Right cardiac atrium (tissue), 5 donors: ENCODE results near the gene CLIP2. TPM values are rescaled to one million over a fixed set of nuclear protein-coding genes. Genes with fewer than 3 reads are reported as not detected.
"Not testable (repeated sequence)": the region's sequence is repeated elsewhere in the genome, so short reads cannot be mapped to it uniquely, and the experiment has no call there.

Experiments used
- ATAC-seq, 2 donors: fragments of 200-7000 bp; cut with Tn5 transposase; one replicate each; pipeline versions ENCODE4 v1.8.0 to v1.9.1; 2020; ENCODE audit warnings: moderate library complexity in 2 of 2, mild to moderate bottlenecking in 1 of 2
- DNase-seq, 3 donors: peaks; one replicate each; pipeline ENCODE4 v3.0.0-alpha.2; 2020
- H3K27ac ChIP-seq: one replicate; pipeline ENCODE4 v1.5.1; 2013; ENCODE audit warnings: mild to moderate bottlenecking, low read length, control low read depth, moderate library complexity
- H3K27me3 ChIP-seq: one replicate; pipeline ENCODE4 v1.6.1; 2013; ENCODE audit not compliant: control insufficient read depth, insufficient read depth
- H3K4me1 ChIP-seq: one replicate; pipeline ENCODE4 v1.6.1; 2013; ENCODE audit warnings: low read length; ENCODE audit not compliant: control insufficient read depth, insufficient read depth
- H3K4me3 ChIP-seq: one replicate; pipeline ENCODE4 v1.5.1; 2013; ENCODE audit warnings: low read length, control low read depth
- H3K9me3 ChIP-seq: one replicate; pipeline ENCODE4 v1.6.1; 2013; ENCODE audit warnings: low read length; ENCODE audit not compliant: control insufficient read depth
- WGBS: extraction: QIAGEN DNeasy Blood & Tissue Kit; methylation state at CpG from one replicate; pipeline ENCODE4 v1.1.7; 2013; 5-methylcytosine and 5-hydroxymethylcytosine counted together
- intact Hi-C, 4 donors: fragments of 100-400 bp; cut with DNase I; formaldehyde crosslinking; loops; one replicate each; pipeline versions ENCODE4 v1.11.0 to v1.14.0; 2022 to 2023
- polyA plus RNA-seq: library from polyadenylated mRNA; stranded (reverse); fragments of 200-250 nt; gene quantifications from one replicate; pipeline ENCODE4 v1.2.3, GENCODE V29; 2013
- total RNA-seq, 4 donors: library from RNA; stranded (reverse); fragmentation: NEBNext Ultra II Directional; extraction: Animal tissue kit (Norgen Biotek cat#: 25700); gene quantifications; one replicate each; pipeline ENCODE4 v1.2.1, GENCODE V29; 2021
- donor health status: healthy with polysubstance abuse.
- donor health status: DM: no; HTN: yes; CAD: no.
- donor health status: DM: no; HTN: no; CAD: no.
- donor health status: DM: no; HTN: yes; CAD: no; lungs with severe emphysema.
- donor health status: DM: yes; HTN: yes; CAD: no.

The CLIP2 gene
- total and polyA plus RNA-seq, 5 donors: 6.3 to 9.4 (median 8.7) TPM

DNA sequence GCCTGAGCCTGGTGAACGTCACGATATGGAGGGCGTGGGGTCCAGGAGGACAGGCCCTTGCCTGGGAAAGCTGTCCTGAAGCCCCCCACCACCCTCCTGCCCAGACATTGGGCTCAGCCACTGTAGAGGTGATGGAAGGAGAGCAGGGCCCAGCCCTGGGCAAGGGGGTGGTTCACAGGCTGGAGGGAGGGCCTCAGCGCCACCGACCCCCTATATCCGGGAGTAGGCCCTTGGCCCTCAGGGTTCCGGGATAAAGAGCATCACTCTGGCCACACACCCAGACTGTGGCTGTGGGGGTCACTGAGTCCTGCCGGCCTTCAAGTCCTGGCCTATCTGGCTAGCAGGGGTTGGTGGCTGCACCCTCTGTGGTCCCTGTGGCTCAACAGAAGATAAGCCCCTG is 109.2 kb downstream of the CLIP2 start:
- 97% methylated on average over 8 of the region's 8 CpGs for WGBS

DNA sequence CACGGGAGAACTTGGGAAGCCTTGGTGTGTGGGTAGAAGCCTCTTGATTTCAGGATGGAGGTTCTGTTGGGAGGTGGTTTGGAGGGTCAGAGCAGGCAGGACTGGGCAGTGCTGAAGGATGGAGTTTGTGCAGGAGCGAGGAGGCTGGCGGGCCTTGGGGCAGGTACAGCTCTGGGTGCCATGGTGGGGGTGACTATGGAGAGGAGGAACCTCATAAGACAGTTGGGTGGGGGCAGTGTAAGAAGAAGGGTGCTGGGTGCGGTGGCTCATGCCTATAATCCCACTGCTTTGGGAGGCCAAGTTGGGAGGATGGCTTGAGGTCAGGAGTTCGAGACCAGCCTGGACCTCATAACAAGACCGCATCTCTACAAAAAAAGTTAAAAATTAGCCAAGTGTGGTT is 109.8 kb downstream of the CLIP2 start:
- no peaks in the 10 kb centered on the region for H3K9me3 ChIP-seq
- DNase-seq (no peak), ATAC-seq (no peak)
- no peak overlapping the region for H3K27ac ChIP-seq
- H3K4me1 ChIP-seq: no peaks in the 10 kb centered on the region
- WGBS: 89% methylated on average over 6 of the region's 6 CpGs
- intact Hi-C loops: loop anchor here in 3 of 4 donors (5.0 to 10.0 kb wide), 4 partner anchors 104 to 327 kb away; partner anchors contain the start of gene LIMK1 (in 1 of the 3)
- no peaks in the 10 kb centered on the region for H3K27me3 ChIP-seq
- H3K4me3 ChIP-seq: no peak overlapping the region

More for the DNA sequence above, 109.2 kb downstream of the CLIP2 start:
- no peaks in the 10 kb centered on the region for H3K27me3 ChIP-seq
- no peak overlapping the region for H3K4me3 ChIP-seq
- peaks cover 2% of the 10 kb centered on the region for H3K4me1 ChIP-seq
- no peak for DNase-seq
- no peaks in the 10 kb centered on the region for H3K9me3 ChIP-seq
- H3K27ac ChIP-seq: no peak overlapping the region
- intact Hi-C loops: loop anchor here in 3 of 4 donors (5.0 to 10.0 kb wide), 4 partner anchors 104 to 326 kb away; partner anchors contain the start of gene LIMK1 (in 1 of the 3)
- no peak for ATAC-seq

DNA sequence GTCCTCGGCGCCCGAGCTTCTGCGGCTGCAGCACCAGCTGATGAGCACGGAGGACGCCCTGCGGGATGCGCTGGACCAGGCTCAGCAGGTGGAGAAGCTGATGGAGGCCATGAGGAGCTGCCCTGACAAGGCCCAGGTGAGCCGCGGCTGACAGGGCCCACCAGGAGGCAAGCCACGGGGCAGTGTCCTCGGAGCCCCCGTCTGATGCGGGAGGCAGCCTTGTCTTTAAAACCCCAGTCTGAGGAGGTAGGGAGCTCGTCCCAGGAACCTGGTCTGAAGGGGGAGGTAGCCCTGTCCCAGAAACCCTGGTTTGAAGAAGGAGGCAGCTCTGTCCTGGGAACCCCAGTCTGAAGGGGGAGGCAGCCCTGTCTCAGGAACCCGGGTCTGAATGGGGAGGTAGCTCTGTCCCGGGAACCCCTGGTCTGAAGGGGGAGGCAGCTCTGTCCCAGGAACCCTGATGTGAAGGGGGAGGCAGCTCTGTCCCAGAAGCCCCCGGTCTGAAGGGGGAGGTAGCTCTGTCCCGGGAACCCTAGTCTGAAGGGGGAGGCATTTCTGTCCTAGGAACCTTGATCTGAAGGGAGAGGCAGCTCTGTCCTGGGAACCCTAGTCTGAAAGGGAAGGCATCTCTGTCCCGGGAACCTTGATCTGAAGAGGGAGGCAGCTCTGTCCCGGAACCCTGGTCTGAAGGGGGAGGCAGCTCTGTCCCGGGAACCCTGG is 111.4 kb downstream of the CLIP2 start:
- ATAC-seq (no peak), DNase-seq (peak in 1 of 3 donors; percentile 6)
- no peak overlapping the region for H3K27ac ChIP-seq
- no peak overlapping the region for H3K4me3 ChIP-seq
- no peaks in the 10 kb centered on the region for H3K9me3 ChIP-seq
- H3K27me3 ChIP-seq: no peaks in the 10 kb centered on the region
- 84% methylated on average over 22 of the region's 22 CpGs for WGBS
- H3K4me1 ChIP-seq: no peaks in the 10 kb centered on the region
- intact Hi-C loops: loop anchor here (2.0 to 10.0 kb wide), 6 partner anchors 193 to 533 kb away; no protein-coding TSS in a partner anchor

DNA sequence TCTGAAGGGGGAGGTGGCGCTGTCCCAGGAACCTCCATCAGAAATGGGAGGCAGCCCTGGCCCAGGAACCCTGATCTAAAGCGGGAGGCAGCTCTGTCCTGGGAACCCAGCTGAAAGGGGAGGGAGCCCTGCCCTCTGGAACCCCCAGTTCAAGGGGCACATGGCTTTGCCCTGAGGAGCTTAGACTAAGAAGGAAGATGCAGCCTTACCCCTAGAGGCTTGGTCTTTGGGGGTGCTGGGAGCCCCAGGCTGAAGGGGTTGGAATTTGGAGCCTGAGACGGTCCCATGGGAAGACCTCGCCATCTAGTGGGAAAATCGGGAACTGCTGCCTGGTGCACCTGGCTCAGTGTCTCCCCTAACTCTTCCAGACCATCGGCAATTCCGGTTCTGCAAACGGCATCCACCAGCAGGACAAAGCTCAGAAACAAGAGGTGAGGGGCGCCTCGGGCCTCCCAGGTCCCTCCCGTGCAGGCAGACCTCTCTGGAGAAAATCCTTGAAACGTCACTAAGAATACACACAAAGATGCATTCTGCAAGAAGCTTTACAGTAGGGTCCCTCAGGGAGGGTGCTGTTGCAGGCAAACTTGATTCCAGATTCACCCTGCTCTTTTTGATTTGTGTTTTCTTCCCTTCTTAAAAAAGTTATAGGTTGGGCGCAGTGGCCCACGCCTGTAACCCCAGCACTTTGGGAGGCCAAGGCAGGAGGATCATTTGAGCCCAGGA is 112.1 kb downstream of the CLIP2 start:
- Histone ChIP-seq H3K27me3 (no peaks in the 10 kb centered on the region), H3K27ac (no peak overlapping the region), H3K9me3 (no peaks in the 10 kb centered on the region), H3K4me1 (no peaks in the 10 kb centered on the region), H3K4me3 (no peak overlapping the region)
- peak; percentile 67 to 87 (median 82) for DNase-seq
- intact Hi-C loops: loop anchor here (2.0 to 10.0 kb wide), 6 partner anchors 194 to 534 kb away; no protein-coding TSS in a partner anchor
- WGBS: 36% methylated on average over 14 of the region's 14 CpGs
- peak; percentile 50 to 58 for ATAC-seq

DNA sequence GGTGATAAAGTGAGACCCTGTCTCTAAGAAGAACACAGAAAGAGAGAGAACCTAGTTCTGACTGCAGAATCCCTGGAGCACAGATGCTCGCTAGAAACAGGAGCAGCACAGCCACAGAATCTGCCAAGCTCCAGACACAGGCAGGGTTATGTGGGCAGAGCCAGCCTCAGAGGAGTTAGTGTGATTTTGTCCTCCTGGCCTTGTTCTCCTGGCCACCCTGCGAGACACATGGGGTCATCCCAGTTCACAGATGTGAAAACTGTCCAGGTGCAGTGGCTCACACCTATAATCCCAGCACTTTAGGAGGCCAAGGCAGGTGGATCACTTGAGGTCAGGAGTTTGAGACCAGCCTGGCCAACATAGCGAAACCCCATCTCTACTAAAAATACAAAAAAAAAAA is 113.5 kb downstream of the CLIP2 start:
- intact Hi-C loops: loop anchor here in 3 of 4 donors (5.0 to 10.0 kb wide), 5 partner anchors 195 to 535 kb away; no protein-coding TSS in a partner anchor
- DNase-seq, H3K27me3 ChIP-seq, H3K4me3 ChIP-seq, ATAC-seq, H3K4me1 ChIP-seq, H3K9me3 ChIP-seq, H3K27ac ChIP-seq: not testable (repeated sequence)
- WGBS: 89% methylated on average over 3 of the region's 3 CpGs

DNA sequence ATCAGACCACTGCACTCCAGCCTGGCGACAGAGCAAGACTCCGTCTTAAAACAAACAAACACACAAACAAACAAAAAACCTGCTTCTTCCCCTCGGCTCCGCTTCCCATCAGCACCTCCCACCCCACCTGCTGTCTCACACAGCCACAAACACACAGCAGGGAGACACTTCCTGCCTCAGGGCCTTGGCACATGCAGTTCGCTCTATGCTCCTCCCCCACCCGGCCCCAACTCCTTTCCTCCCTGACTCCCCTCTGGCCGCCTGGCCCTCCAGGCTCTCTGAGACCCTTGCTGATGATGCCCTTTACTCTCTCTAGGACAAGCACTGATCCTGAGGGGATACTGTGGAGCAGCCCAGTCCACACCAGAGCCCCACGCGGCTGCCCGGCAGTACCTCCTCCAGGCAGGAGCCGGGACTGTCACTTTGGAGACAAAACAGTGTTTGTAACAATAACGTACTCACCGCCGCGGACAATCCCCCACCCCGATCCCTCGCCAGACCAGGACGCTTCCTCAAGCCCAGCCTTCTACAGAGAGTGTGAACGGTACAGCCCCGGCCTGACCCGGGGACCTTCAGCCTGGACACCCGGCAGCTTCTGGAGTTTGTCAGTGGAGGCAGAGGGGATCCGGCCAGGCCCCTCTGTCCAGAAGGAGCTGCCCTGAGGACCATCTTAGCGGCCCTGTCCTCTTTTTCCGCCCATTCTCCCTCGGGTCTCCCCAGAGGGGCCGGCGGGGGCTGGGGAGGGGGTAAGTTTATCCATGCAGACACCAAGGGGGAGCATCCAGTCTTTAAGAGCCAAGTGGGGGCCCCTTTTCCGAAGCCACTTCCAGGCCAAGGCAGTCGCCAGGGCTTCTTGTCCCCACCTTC is 114.5 kb downstream of the CLIP2 start:
- DNase-seq (no peak), ATAC-seq (peak in 1 of 2 donors; percentile 6)
- WGBS: 86% methylated on average over 30 of the region's 30 CpGs

DNA sequence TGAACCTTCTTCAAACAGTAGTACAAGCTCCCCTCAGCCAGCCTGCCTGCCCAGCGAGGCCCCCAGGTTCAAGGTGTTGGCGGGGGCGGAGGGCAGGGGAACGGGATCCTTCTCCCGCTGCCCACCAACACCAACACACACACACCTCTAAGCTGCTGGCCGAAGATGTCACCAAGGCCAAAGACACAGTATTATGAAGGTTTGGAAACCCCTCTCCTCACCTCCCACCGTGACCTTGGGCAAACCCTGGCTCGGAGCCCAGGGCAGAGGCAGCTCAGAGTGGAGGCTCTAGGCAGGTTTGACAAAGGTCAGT is 115.1 kb downstream of the CLIP2 start:
- no peak overlapping the region for H3K4me3 ChIP-seq
- intact Hi-C loops: loop anchor here in 3 of 4 donors (5.0 to 10.0 kb wide), 5 partner anchors 197 to 537 kb away; no protein-coding TSS in a partner anchor
- whole genome bisulfite sequencing: 91% methylated on average over 8 of the region's 8 CpGs
- H3K4me1 ChIP-seq: no peaks in the 10 kb centered on the region
- peak in 1 of 3 donors; percentile 6 for DNase-seq
- H3K9me3 ChIP-seq: no peaks in the 10 kb centered on the region
- no peak overlapping the region for H3K27ac ChIP-seq
- H3K27me3 ChIP-seq: no peaks in the 10 kb centered on the region
- no peak for ATAC-seq

More for the DNA sequence above, 114.5 kb downstream of the CLIP2 start:
- Histone ChIP-seq H3K4me1 (no peaks in the 10 kb centered on the region), H3K4me3 (no peak overlapping the region), H3K27me3 (no peaks in the 10 kb centered on the region), H3K27ac (no peak overlapping the region), H3K9me3 (no peaks in the 10 kb centered on the region)
- intact Hi-C loops: loop anchor here in 3 of 4 donors (5.0 to 10.0 kb wide), 5 partner anchors 196 to 536 kb away; no protein-coding TSS in a partner anchor

DNA sequence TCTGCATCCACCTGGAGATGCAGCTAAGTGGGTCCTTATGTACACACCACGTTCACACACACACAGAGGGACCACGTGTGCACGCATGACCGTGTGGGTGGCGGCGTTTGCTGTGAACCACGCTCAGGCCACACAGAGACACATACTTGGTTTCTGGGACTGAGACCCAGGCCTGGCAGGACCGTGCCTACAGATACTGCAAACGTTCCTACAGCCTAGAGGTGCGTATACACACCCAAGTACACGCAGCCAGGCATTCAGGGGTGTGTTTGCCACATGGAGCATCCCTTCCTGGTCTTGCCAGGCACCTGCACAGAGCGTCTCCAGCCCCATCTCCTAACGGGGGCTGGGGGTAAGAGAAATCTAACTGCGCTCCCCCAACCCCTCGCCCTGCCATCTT is 115.5 kb downstream of the CLIP2 start:
- Histone ChIP-seq H3K4me3 (no peak overlapping the region), H3K4me1 (no peaks in the 10 kb centered on the region), H3K27me3 (no peaks in the 10 kb centered on the region), H3K9me3 (no peaks in the 10 kb centered on the region), H3K27ac (no peak overlapping the region)
- peak in 1 of 2 donors; percentile 5 for ATAC-seq
- 82% methylated on average over 15 of the region's 15 CpGs for WGBS
- intact Hi-C loops: loop anchor here in 3 of 4 donors (5.0 to 10.0 kb wide), 5 partner anchors 197 to 537 kb away; no protein-coding TSS in a partner anchor
- DNase-seq: peak in 1 of 3 donors; percentile 7

DNA sequence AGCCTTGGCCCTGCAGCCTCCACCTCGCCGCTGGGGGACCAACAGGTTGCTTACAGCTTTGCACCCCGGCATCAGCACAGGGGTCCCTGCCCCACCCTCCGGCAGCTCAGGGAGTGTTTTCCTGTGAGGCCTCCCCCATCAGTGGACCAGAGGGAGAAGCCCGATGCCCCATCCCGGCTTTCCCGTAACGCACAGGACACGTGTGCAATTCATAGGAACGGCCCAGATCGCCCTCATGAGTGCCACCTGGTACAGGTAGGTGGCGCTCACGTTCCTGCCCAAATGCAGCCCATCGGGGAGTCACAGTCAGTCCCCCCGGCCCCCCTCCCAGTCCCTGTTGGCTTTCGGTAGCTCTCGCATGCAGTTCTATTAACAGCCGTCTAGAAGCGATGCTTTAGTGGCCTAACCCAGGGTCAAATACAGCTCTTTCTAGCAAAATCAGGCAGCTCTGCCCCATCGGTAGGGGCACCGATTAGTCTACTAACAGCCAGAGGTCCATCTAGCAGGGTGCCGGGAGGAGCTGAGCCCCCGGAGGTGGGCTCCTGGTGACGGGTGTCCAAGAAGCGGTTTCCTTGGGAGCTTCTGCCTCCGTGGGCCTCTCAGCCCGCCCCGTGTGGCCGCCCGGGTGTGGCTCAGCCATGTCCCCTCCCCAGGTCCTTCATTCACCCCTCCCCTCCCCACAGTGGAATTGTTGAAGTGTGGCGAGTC is 116.1 kb downstream of the CLIP2 start:
- DNase-seq (peak in 2 of 3 donors; percentile 9 to 60), ATAC-seq (no peak)
- H3K27ac ChIP-seq: no peak overlapping the region
- no peak overlapping the region for H3K4me3 ChIP-seq
- intact Hi-C loops: loop anchor here in 2 of 4 donors (10.0 kb wide), 2 partner anchors 289 to 341 kb away; no protein-coding TSS in a partner anchor
- H3K9me3 ChIP-seq: no peaks in the 10 kb centered on the region
- WGBS: 67% methylated on average over 31 of the region's 31 CpGs
- no peaks in the 10 kb centered on the region for H3K27me3 ChIP-seq
- no peaks in the 10 kb centered on the region for H3K4me1 ChIP-seq
